ENCODE results near the gene RIMS1.

RIMS1 gene

DNA sequence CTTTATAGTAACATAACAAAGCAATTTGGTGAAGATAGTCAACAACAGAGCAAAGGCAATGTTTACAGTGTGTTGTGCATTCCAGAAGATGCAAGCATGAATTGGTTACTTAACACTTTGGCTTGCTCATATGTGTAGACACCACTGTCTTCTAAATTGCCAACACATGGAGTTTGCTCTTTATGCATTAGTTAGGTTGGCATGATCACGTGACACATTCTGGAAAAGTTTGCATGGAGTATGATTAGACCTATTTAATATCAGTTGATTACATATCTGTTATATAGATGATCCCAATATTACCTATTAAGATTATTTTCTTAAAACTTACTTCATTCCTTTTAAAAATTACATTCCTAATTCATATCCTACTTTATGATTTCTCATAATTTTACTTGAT lies 197.6 kb downstream of the RIMS1 start:
- no peak for DNase-seq
- Histone ChIP-seq H3K9me3 (no peaks in the 10 kb centered on the region), H3K27me3 (no peaks in the 10 kb centered on the region), H3K4me3 (ENCODE audit: low read depth, low read length) (no peak overlapping the region), H3K4me1 (no peaks in the 10 kb centered on the region), H3K36me3 (no peaks in the 10 kb centered on the region)
- TF ChIP-seq, protein P1, sequence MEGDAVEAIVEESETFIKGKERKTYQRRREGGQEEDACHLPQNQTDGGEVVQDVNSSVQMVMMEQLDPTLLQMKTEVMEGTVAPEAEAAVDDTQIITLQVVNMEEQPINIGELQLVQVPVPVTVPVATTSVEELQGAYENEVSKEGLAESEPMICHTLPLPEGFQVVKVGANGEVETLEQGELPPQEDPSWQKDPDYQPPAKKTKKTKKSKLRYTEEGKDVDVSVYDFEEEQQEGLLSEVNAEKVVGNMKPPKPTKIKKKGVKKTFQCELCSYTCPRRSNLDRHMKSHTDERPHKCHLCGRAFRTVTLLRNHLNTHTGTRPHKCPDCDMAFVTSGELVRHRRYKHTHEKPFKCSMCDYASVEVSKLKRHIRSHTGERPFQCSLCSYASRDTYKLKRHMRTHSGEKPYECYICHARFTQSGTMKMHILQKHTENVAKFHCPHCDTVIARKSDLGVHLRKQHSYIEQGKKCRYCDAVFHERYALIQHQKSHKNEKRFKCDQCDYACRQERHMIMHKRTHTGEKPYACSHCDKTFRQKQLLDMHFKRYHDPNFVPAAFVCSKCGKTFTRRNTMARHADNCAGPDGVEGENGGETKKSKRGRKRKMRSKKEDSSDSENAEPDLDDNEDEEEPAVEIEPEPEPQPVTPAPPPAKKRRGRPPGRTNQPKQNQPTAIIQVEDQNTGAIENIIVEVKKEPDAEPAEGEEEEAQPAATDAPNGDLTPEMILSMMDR (IDR thresholded peaks at IDR 0.05; ENCODE audit: low read depth, low read length), result no peak

DNA sequence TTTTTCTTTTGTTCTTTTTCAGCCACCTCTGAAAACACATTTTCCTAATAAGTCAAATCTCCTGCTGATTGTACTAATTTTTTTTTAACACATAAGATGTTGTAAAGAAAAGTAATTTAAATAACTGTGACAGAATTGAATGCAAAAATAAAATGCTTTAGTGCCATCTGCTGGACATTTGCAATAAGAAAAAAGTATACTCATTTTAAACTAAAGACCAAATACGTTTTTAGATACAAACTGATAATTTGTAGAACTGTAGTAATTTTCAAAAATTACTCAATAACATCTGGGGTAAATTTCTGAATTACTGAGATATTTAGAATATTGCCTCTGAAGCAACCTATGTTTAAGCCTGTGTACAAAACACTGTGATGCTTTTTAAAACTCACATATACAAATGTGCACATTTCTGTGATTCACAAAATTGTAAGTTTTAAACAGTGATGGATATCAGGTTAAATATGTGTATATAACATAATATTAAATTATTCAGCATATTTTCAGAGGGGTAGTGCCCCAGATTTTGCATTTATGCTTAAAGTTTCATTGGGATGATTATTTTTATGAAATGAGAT lies 198.7 kb downstream of the RIMS1 start:
- no peak for DNase-seq
- H3K9me3 ChIP-seq, result no peaks in the 10 kb centered on the region
- no peaks in the 10 kb centered on the region for H3K27me3 ChIP-seq
- no peaks in the 10 kb centered on the region for H3K4me1 ChIP-seq
- no peak overlapping the region for H3K4me3 ChIP-seq (ENCODE audit: low read depth, low read length)
- TF ChIP-seq, protein P1 (IDR thresholded peaks at IDR 0.05; ENCODE audit: low read depth, low read length), result peak; percentile 31; the same call in 1 of the 2 replicates
- H3K36me3 ChIP-seq, result no peaks in the 10 kb centered on the region

DNA sequence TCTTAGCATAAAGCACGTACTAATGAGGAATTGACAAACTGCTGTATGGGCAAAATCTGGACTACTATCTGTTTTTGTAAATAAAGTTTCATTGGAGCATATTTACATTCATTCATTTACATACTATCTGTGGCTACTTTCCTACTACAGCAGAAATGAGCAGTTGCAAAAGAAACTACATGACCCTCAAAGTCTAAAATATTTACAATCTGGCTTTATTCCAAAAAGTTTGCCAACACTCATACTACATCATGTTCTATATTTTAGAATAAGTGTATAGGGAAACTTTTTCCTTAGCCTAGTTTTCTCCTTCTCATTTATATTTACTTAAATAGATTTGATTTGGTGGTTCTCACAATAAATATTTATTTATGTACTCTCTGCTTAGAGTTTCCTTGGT lies 208.2 kb downstream of the RIMS1 start:
- Histone ChIP-seq H3K36me3 (no peaks in the 10 kb centered on the region), H3K27me3 (no peaks in the 10 kb centered on the region; the same call in 1 of the 2 replicates), H3K4me1 (no peaks in the 10 kb centered on the region), H3K9me3 (no peaks in the 10 kb centered on the region), H3K4me3 (ENCODE audit: low read depth, low read length) (no peak overlapping the region)
- no peak for DNase-seq
- TF ChIP-seq, protein P1 (IDR thresholded peaks at IDR 0.05; ENCODE audit: low read depth, low read length), result no peak

DNA sequence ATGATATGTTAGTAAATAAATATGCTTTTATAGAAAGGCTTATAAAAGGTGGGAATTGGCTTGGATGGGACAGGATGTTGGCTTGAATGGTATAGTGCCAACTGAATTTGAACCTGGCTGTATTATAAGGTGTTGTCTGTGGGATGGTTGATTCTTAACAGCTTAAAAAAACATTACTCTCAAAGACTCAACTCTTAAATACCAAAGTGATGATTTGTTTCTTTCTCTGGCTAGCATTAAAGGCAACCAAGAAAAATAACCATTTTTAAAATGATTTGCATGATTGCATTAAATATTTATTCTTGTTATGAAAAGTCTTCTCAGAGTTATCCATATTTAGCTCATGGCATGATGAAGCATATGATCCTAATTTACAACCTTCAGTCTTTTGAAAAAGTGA lies 216.2 kb downstream of the RIMS1 start:
- H3K4me3 ChIP-seq (ENCODE audit: low read depth, low read length), result no peak overlapping the region
- no peaks in the 10 kb centered on the region for H3K36me3 ChIP-seq
- H3K27me3 ChIP-seq, result no peaks in the 10 kb centered on the region
- no peaks in the 10 kb centered on the region for H3K4me1 ChIP-seq
- TF ChIP-seq, protein P1 (IDR thresholded peaks at IDR 0.05; ENCODE audit: low read depth, low read length), result no peak
- no peaks in the 10 kb centered on the region for H3K9me3 ChIP-seq
- DNase-seq, result no peak

DNA sequence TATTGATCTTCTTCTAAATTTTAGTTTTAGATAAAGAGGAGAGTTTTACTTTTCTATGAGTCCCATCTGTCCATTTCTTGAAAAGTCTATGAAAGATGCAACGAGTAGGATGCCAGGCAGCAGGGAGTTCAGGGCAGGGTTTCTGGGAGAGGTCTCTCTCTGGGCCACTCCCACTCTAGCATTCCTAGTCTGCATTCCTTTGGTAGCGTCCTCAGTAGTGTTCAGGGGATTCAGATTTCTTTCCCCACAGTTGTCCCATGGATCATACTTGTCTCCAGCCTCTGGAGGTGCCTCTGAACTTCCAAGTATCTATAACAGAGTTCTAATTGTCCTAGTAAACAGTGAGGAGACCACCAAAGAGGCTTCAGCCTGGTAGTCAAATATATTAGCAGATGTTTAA lies 225.3 kb downstream of the RIMS1 start:
- Histone ChIP-seq H3K9me3 (no peaks in the 10 kb centered on the region), H3K36me3 (no peaks in the 10 kb centered on the region), H3K27me3 (no peaks in the 10 kb centered on the region), H3K4me1 (no peaks in the 10 kb centered on the region), H3K4me3 (ENCODE audit: low read depth, low read length) (no peak overlapping the region)
- DNase-seq, result no peak
- TF ChIP-seq, protein P1 (IDR thresholded peaks at IDR 0.05; ENCODE audit: low read depth, low read length), result no peak

DNA sequence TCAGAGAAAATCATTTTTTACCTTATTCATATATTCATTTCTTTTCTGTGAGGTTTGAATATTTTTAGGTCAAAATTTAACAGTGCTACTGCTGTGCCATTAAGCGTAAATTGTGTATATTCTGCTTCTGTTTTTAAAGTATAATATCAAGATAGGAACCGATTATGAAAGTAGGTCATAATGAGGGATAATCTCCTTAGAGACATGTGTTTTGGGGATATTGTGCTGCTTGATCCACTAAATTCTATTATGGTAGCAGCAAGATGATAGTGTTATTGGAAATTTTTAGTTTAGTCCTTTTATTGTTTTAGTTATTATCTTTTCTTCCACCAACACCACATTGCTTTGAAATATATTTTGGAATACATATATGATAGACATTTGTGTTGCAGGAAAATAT lies 244.0 kb downstream of the RIMS1 start:
- Histone ChIP-seq H3K4me1 (peaks cover 37% of the 10 kb centered on the region), H3K36me3 (no peaks in the 10 kb centered on the region), H3K27me3 (no peaks in the 10 kb centered on the region), H3K4me3 (ENCODE audit: low read depth, low read length) (no peak overlapping the region), H3K9me3 (no peaks in the 10 kb centered on the region; the same call in 1 of the 2 replicates)
- DNase-seq, result no peak
- TF ChIP-seq, protein P1 (IDR thresholded peaks at IDR 0.05; ENCODE audit: low read depth, low read length), result no peak
